Neural crest cell (in vitro differentiated cells): Measurements from ENCODE around the gene TTC31. TPM values are rescaled to one million over a fixed set of nuclear protein-coding genes. Genes with fewer than 3 reads are reported as not detected.

ENCODE experiments used
- DNase-seq: peaks from one replicate; pipeline ENCODE4 v3.0.0; 2021; ENCODE audit warnings: low read depth, mixed read lengths, low spot score
- H3K27ac Mint-ChIP-seq: one replicate; pipeline ENCODE4 v1.8.0; 2021; ENCODE audit warnings: mild to moderate bottlenecking, mixed read lengths; ENCODE audit not compliant: unreplicated experiment
- H3K27me3 Mint-ChIP-seq: 2 replicates; pipeline ENCODE4 v1.8.0; 2021; ENCODE audit warnings: low read depth, mild to moderate bottlenecking, mixed read lengths
- H3K36me3 Mint-ChIP-seq: 2 replicates; pipeline ENCODE4 v1.8.0; 2021; ENCODE audit warnings: low read depth, mild to moderate bottlenecking, mixed read lengths
- H3K4me1 Mint-ChIP-seq: 2 replicates; pipeline ENCODE4 v1.8.0; 2021; ENCODE audit warnings: mixed read lengths
- H3K4me3 Mint-ChIP-seq: one replicate; pipeline ENCODE4 v1.8.0; 2021; ENCODE audit warnings: mild to moderate bottlenecking, mixed read lengths
- H3K9me3 Mint-ChIP-seq: 2 replicates; pipeline ENCODE4 v1.8.0; 2021; ENCODE audit warnings: mixed read lengths
- total RNA-seq: library from RNA; stranded (reverse); gene quantifications from 2 replicates; pipeline ENCODE4 v1.2.1, GENCODE V29; 2021
- TF ChIP-seq, protein P1 (sequence below): fragments of 200-600 bp; sonication (generic); conservative IDR thresholded peaks from 2 replicates; pipeline ENCODE4 v1.5.0; 2021; ENCODE audit warnings: antibody characterized with exemption, mild to moderate bottlenecking

The TTC31 gene
- total RNA-seq, 1 donor from 2014 or later: 29.6 TPM

DNA sequence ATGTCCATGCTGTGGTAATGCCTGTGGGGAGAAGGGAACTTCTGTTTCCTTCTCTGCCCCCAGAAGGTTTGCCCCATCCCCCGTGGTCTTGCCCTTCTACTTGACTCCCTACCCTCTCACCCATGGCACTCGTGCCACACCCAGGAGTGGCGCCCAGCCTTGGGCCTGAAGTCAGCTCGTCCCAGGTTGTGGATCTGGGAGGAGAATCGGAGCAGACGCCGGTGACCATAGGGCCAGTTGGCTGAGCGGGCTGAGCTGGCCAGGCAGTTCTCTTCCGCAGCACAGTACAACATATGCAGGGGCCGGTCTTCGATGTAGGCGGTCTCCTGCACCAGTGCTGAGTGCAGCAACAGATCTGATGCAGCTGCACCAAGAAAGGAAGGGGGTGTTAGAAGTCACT, 51.5 kb downstream of the TTC31 start:
- Mint-ChIP-seq H3K36me3 (peaks cover 3% of the 10 kb centered on the region), H3K4me1 (peaks cover 25% of the 10 kb centered on the region), H3K4me3 (no peak overlapping the region), H3K27ac (no peak overlapping the region), H3K9me3 (no peaks in the 10 kb centered on the region), H3K27me3 (no peaks in the 10 kb centered on the region)
- TF ChIP-seq, protein P1, sequence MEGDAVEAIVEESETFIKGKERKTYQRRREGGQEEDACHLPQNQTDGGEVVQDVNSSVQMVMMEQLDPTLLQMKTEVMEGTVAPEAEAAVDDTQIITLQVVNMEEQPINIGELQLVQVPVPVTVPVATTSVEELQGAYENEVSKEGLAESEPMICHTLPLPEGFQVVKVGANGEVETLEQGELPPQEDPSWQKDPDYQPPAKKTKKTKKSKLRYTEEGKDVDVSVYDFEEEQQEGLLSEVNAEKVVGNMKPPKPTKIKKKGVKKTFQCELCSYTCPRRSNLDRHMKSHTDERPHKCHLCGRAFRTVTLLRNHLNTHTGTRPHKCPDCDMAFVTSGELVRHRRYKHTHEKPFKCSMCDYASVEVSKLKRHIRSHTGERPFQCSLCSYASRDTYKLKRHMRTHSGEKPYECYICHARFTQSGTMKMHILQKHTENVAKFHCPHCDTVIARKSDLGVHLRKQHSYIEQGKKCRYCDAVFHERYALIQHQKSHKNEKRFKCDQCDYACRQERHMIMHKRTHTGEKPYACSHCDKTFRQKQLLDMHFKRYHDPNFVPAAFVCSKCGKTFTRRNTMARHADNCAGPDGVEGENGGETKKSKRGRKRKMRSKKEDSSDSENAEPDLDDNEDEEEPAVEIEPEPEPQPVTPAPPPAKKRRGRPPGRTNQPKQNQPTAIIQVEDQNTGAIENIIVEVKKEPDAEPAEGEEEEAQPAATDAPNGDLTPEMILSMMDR: no peak
- no peak for DNase-seq

DNA sequence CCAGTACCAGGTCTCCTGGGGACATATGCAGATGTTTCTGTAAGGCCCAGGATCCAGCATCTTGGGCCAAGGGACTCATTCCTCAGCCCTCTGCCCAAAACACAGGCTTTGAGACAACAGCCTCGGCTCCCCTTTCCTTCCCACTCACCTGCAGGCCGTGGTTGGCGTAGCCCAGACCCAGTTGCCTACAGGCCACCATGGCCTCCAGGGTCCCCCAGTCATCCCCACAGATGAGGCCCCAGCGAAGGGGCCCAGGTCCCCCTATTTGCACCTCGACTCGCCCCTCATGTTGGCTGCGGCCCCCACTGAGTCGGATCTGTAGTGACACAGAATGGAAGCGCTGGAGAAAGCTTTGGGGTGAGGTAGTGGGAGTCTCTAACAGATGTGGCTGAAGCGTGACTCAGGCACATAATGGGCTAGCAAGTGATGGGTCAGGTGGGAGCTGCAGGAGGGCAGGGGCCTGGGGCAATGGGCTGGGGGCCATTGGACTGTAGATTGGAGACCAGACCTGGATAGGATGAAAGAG, 52.6 kb downstream of the TTC31 start:
- no peak overlapping the region for H3K27ac Mint-ChIP-seq
- no peaks in the 10 kb centered on the region for H3K27me3 Mint-ChIP-seq
- peaks cover 3% of the 10 kb centered on the region for H3K36me3 Mint-ChIP-seq
- no peak overlapping the region for H3K4me3 Mint-ChIP-seq
- H3K4me1 Mint-ChIP-seq: peaks cover 24% of the 10 kb centered on the region
- TF ChIP-seq, protein P1: no peak
- DNase-seq: no peak
- H3K9me3 Mint-ChIP-seq: no peaks in the 10 kb centered on the region

DNA sequence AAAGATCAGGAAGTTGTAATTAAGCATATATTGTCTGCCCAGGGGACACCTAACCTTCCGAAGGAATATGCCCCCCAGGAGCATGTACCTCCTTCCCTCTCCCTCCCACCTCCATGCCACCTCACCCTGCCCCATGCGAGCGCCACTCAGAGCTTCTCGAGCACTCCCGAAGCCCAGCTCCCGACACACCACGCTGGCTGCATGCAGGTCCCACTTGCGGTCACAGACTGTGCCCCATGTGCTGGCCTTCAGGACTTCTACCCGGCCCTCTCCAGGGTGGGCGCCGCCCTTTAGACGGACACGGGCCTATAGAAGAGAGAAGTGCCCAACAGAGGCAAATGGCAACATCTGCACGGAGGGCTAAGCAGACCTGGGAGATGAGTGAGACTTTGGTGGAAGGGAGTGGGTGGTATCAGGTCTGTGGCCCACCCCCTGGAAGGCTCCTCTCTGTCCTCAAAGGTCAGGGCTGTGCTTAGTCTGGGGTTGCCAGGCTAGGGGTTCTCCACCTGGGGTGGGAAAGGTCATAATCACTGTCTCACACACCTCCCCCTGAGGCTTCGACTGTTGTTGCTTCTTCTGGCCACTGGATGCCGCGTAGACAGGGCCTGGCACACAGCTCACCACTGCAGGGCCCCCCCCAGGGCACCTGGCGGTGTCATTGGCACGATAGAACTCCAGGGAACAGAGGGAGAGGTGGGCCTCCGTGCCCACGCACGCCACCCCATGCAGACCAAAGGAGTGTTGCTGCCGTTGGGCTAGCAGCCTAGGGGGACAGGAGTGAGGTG, 53.5 kb downstream of the TTC31 start:
- H3K27ac Mint-ChIP-seq: no peak overlapping the region
- no peaks in the 10 kb centered on the region for H3K9me3 Mint-ChIP-seq
- H3K4me3 Mint-ChIP-seq: no peak overlapping the region
- H3K36me3 Mint-ChIP-seq: peaks cover 3% of the 10 kb centered on the region
- no peaks in the 10 kb centered on the region for H3K27me3 Mint-ChIP-seq
- H3K4me1 Mint-ChIP-seq: peaks cover 15% of the 10 kb centered on the region
- no peak for DNase-seq
- TF ChIP-seq, protein P1: no peak

DNA sequence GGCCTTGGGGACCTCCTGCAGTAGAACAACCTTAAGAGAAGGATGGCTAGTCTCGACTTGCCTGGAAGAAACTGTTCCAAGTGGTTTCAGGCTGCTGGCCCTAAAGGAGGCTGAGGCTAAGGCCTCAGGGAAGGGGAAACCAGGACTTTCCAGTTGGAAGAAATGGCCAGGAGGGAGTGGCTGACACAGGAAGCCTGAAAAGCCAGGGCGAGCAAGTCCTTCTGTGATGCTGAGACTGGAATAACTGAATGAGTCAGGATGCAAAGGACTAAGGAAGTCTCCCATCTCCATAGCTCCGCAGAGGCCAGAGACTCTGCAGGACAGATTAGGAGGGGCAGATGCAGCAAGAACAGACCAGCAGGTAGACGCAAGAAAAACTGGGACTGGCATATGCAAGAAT, 54.3 kb downstream of the TTC31 start:
- H3K27me3 Mint-ChIP-seq: no peaks in the 10 kb centered on the region
- no peaks in the 10 kb centered on the region for H3K9me3 Mint-ChIP-seq
- H3K4me1 Mint-ChIP-seq: peaks cover 7% of the 10 kb centered on the region
- no peak overlapping the region for H3K27ac Mint-ChIP-seq
- no peak overlapping the region for H3K4me3 Mint-ChIP-seq
- no peak for DNase-seq
- TF ChIP-seq, protein P1: no peak
- H3K36me3 Mint-ChIP-seq: peaks cover 3% of the 10 kb centered on the region

DNA sequence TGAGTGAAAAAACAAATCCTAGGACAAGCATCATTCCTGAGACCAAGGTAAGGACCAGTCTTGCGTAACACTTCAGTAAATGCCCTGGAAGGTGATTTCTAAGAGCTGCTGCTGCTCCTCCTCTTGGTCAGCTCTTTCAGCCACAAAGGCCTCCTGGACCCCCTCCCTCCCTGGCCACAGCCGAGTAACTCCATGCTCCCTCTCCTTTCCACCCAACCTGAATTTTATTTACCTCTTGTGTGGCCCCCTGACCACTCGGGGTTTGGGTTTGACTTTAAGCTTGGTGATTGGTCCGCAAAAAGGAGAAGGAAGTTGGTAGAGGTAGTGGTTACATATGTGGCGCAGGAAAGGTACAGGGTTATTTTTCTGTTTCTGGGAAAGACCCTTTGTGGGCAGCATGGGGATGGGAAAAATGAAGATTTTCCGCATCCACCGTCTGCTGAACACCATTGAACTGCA, 56.0 kb downstream of the TTC31 start:
- TF ChIP-seq, protein P1: no peak
- no peaks in the 10 kb centered on the region for H3K36me3 Mint-ChIP-seq
- H3K4me1 Mint-ChIP-seq: no peaks in the 10 kb centered on the region
- no peaks in the 10 kb centered on the region for H3K9me3 Mint-ChIP-seq
- no peak overlapping the region for H3K4me3 Mint-ChIP-seq
- no peak for DNase-seq
- no peaks in the 10 kb centered on the region for H3K27me3 Mint-ChIP-seq
- no peak overlapping the region for H3K27ac Mint-ChIP-seq
